NCI-H2107 (cell line): Measurements from ENCODE around the gene YPEL2.

Source experiments
- DNase-seq: peaks from one replicate; lab custom pipeline; 2025; lab: John Stamatoyannopoulos, UW

YPEL2 gene

GRCh38 chr17:59330053-59330942 lies 1.2 kb upstream of the YPEL2 start:
- no peak for DNase-seq

- DNase-seq, result no peak
These were observed 684 bp downstream of the YPEL2 start for GRCh38 chr17:59331929-59332748.

DNA sequence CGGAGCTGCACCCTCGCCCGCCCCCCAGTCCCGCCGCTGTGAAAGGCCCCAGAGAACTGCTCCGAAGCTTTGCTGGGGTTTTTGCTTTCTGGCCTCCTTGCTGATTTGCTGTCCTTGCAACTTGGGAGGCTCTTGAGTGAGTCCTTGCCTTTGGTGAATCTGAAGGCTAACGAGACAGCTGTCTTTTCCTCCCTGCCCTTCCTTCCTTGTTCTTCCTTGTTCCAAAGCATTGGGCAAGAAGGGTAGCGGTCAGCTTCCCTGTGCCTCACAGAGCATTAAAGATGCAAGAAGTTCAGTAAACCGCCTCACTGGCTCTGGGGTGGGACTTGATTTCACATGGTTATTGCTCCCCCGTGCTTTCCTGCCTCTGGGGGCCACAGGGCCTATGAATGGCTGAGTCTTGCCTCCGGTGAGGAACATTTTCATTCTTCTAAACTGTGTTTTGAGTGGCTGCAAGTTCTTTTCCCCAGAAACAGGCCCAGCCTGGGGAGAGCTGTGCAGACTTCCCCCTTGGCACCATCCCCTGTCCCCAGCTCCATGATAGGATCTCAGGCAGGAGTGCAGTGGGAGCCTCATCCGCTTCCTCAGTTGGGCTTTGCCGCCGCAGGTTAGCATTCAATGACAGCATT lies 1.4 kb downstream of the YPEL2 start:
- DNase-seq, result no peak

DNA sequence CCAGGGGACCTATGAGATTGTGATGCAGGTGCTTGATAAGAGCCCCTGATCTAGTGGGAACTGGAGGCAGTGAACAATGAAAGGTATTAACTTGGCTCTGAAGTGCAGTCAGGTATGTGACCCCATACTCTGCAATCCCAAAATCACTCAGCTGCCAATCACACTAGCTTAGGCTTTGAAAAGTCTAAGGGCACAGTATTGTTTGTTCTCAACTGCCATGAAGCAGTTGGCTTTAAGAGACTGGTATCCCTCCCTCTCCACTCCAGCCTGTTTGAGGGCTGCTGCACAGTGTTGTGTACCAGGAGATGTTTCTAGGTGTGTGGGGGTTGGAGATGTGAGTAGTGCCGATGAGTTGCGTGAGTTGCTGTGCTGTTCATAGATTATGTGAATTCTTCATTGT lies 2.4 kb downstream of the YPEL2 start:
- DNase-seq, result no peak

DNA sequence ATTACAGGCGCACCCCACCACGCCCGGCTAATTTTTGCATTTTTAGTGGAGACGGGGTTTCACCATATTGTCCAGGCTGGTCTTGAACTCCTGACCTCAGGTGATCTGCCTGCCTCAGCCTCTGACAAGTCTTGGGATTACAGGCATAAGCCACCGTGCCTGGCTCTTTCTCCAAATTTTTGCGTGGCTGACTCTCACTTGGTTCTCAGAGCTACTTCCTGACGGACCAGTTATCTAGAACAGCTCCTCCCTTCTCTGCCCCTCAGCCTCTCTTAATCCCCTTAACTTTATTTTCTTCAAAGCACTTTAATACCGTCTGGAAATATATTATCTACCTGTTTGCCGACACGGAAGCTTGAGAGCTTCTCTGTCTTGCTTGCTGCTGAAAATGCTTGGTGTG lies 4.2 kb downstream of the YPEL2 start:
- DNase-seq, result no peak

DNA sequence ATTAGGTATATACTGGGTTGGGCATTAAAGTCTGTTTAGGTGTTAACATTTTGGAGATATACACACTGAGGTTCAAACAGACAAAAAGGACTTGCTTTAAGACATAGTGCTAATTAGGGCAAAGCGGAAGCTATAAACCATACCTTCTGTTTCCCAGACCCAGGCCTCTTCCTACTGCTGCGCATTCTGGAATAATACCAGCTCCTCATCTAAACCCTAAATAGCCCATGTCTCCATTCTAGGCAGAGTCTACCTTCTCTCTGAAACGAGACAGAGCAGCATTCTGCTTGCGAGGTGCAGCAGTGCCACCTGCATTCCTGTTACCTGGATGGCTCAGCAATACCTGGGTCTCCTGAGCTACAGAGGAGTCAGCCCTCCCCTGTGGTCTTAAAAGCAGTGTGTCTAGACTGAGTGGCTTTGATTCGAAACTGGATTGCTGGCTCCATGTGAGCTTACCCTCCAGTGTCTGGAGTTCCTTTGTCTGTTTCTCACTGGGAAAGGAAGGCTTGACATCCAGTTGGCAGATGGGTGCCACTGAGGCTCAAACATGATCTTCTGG lies 6.4 kb downstream of the YPEL2 start:
- DNase-seq, result no peak

DNA sequence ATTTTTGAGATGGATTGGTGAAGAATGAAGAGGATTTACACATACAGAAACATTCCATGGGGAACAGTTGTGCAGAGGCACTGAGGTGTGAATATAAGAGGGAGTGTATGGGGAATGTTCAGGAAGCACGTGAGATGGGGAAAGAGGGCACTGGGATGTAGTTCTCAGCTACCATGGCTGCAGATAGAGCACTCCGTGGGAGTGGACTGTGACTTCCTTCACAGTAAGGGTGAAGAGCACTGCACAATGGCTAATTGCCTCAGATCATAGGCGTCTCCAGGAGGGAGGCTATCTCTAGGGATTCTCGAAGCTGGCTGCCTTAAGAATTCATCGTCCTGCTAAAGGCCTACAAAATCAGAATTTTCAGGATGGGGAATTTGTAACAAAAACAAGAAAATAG lies 7.0 kb downstream of the YPEL2 start:
- no peak for DNase-seq

DNA sequence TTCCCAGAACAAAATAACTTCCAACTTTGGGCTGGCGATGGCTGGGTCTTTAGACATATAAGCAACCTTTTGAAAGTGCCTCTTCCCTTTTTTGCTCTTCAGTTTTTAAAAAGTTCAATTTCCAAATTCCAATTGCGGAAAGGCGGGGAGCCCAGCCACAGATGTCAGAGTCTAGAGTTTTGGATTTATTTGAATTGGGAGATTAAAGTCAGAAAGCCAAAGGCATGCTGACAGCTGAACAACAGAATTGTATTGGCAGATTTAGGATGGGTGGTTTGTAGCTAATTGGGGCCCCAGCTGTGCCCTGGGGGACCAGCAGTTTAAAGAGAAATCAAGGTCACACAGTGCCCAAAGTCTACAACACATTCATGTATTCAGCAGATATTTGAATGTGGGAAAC lies 10.5 kb downstream of the YPEL2 start:
- no peak for DNase-seq

DNA sequence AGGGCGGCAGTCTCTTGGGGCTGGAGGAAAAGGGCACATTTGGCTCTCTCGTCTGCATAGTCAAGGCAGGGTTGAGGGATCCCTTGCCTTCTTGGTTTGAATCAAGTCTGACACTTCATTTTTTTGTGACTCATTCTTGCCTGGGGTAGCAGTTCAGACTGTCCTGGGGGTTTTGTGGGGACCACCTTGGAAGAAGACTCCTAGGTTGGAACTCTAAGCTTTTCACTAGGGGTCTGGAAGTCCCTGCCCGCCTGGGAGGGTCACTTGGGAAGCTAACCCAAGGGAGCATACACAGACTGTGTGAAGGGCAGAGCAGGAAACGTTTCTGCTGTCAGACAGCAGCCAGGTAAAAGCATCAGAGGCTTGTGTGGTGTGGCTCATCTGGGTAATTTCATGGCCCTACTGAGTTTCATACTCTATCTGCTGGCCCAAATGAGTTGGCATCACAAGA lies 11.3 kb downstream of the YPEL2 start:
- no peak for DNase-seq

GRCh38 chr17:59345476-59345875 lies 14.0 kb downstream of the YPEL2 start:
- no peak for DNase-seq

GRCh38 chr17:59346341-59346740 lies 14.9 kb downstream of the YPEL2 start:
- DNase-seq, result no peak

GRCh38 chr17:59346876-59347407 lies 15.5 kb downstream of the YPEL2 start:
- DNase-seq, result no peak

GRCh38 chr17:59347975-59348391 lies 16.5 kb downstream of the YPEL2 start:
- no peak for DNase-seq

DNA sequence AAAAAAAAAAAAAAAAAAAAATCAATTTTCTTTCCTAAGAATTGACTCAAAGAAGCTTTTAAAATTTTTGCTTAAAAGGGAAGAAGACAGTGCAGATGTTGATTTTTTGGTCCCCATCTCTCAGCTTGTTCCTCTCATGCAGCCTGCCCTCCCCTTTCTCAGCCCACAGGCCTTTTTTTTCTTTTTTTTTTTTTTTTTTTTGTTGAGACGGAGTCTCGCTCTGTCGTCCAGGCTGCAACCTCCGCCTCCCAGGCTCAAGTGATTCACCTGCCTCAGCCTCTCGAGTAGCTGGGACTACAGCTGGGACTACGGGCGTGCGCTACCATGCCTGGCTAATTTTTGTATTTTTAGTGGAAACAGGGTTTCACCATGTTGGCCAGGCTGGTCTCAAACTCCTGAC lies 17.7 kb downstream of the YPEL2 start:
- no peak for DNase-seq

- no peak for DNase-seq
These were observed 21.8 kb downstream of the YPEL2 start for GRCh38 chr17:59353106-59353854.

- DNase-seq, result no peak
These were observed 22.7 kb downstream of the YPEL2 start for GRCh38 chr17:59353936-59354755.

DNA sequence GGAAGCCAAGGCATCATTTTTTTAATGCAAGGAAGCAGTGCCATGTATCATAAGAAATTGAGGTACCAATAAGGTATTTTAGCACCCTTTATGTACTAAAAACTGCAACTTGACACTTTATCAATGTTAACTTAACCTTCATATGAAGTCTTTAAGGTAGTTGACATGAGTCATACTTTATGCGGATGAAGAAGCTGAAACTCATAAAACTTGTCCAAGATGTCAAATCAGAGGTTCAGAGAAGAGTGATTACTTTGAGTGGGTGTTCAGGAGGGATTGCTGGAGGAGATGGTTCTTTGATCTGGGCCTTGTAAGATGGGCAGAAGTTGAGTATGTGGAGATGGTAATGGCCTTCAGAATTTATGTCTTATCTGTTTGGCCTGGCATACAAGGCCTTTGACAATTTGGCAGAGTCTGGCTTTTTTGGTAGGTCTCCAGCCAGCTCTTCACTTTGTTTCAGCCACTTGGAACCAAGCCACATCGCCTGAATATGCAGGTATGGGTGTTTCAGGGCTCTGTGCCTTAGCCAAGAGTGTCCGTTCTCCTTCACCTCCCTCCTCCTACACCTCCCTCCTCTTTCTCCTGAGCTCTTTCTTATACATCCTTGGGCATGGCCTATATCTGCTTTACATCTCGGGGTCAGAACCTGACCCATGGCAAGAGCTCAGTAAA lies 23.7 kb downstream of the YPEL2 start:
- no peak for DNase-seq

DNA sequence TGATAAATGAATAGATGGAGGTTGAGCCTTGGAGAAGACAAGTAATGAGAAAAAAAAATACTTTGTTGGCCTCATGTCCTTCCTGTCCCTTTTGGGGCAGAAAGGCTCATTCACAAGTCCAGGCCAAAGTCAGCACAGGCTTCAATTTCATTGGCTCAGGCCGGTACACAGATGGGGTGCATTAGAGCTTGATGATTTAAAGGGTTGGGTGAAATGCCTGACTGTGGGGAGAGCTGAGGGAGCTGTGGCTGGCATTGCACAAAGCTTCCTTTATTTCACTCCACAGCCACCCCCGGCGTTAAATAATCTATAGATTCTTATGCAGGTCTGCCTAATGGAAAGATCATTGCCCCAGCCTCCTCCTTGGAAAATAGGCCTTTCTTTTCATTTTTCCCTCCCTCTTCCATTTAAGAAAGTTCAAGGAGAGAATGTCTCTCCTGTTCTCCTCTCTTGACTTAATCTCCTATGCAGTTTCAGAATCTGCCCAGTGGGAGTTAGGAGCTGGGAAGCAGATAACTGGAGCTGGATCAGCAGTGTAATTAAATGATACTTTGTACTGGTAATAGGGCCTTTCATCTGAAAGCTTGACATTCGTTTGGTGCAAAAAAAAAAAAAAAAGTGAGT lies 24.4 kb downstream of the YPEL2 start:
- no peak for DNase-seq

GRCh38 chr17:59356543-59357218 lies 25.2 kb downstream of the YPEL2 start:
- no peak for DNase-seq
